LHCN-M2 (cell line): ENCODE results near the gene RERE. TPM values are rescaled to one million over a fixed set of nuclear protein-coding genes. Genes with fewer than 3 reads are reported as not detected.
A peak's percentile ranks its signal among the peaks of the same experiment; 100 is the strongest.

Experiments used
- DNase-seq: peaks from one replicate; pipeline ENCODE4 v3.0.0-alpha.2; 2012; ENCODE audit warnings: low read depth
- total RNA-seq: library from RNA; depleted of rRNA; stranded (reverse); fragments of >200 nt; gene quantifications from 2 replicates; pipeline ENCODE4 v1.2.3, GENCODE V29; 2014; rRNA removed

RERE gene
- total RNA-seq, 1 experiment from 2014 or later = 9.8 TPM

- no peak for DNase-seq
Measured at GRCh38 chr1:8312235-8313218, 504.9 kb downstream of the RERE start.

DNA sequence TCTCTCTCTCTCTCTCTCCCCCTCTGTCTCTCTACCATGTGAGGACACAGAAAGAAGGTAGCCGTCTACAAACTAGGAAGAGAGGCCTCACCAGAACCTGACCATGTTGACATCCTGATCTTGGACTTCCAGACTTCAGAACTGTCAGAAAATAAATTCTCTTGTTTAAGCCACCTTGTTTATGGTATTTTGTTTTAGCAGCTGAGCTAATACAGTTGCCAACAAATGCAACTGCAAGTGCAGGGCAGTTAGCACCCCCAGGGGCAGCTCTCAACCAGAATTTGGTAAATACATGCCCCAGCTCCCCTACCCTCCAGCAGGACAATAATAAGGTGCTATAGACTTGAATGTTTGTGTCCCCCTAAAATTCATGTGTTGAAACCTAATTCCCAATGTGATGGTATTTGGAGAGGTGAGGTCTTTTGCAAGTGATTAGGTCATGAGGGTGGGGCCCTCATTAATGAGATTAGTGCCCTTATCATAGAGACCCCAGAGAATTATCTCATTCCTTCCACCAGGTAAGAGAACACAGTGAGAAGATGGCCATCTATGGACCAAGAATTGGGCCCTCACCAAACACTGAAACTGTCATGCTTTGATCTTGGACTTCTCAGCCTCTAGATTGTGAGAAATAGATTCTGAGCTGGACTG lies 506.2 kb downstream of the RERE start:
- DNase-seq = no peak

DNA sequence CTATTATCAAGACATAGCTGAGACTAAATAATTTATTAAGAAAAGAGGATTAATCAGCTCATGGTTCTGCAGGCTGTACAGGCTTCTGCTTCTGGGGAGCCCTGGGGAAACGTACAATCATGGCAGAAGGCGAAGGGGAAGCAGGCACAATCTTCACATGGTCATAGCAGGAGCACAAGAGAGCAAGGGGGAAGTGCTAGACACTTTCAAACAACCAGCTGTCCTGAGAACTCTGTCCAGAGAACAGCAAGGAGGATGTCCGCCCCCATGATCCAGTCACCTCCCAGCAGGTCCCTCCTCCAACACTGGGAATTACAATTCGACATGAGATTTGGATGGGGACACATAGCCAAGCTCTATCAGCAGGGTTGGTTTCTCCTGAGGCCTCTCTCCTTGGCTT lies 509.8 kb downstream of the RERE start:
- no peak for DNase-seq

DNA sequence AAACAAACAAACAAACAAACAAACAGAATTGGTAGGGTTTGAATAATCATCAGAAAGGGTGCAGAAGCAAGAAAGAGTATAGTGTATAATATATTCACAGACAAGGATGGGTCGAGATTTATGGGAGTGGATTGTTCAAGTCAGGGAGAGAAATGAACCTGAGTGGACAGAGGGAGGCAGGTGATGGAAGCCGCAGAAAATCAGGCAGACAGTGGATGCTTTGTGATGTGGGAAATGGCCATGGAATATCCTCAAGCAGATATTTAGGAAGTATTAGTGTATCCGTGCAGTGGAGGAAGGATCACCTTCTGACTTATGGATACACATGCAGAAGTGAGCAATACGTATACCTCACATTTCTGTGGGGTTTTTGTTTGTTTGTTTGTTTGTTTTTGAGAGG lies 513.6 kb downstream of the RERE start:
- no peak for DNase-seq

- peak; percentile 74 for DNase-seq
Measured at GRCh38 chr1:8303141-8303540, 514.3 kb downstream of the RERE start.

Other genes with a start within 250 kb of the RERE start
- 2,184 and 2,442 TPM in 2 replicates for gene ENO1, start 61.0 kb upstream of the RERE start, total RNA-seq
- not detected in 2 replicates for gene CA6, start 128.2 kb upstream of the RERE start, total RNA-seq
- not detected in 2 replicates for gene SLC2A7, start 208.8 kb upstream of the RERE start, total RNA-seq